ENCODE data around the gene ATP2B2.

The ATP2B2 gene

GRCh38 chr3:10507331-10507730, 1.9 kb upstream of the ATP2B2 start (continued):
- TF ChIP-seq ZNF658 (tag by site-specific recombination; IDR thresholded peaks at IDR 0.05) (no peak), ZNF776 (tag by site-specific recombination; IDR thresholded peaks at IDR 0.05; ENCODE audit: borderline replicate concordance) (no peak), ZNF404 (tag by site-specific recombination; IDR thresholded peaks at IDR 0.05) (no peak), ZNF76 (tag by site-specific recombination; IDR thresholded peaks at IDR 0.05; ENCODE audit: borderline replicate concordance, low read depth) (no peak), ZFP69B (tag by site-specific recombination; IDR thresholded peaks at IDR 0.05) (no peak), SCRT2 (tag by site-specific recombination; IDR thresholded peaks at IDR 0.05) (no peak), ZNF677 (tag by site-specific recombination; IDR thresholded peaks at IDR 0.05) (no peak), HOXA7 (CRISPR knock-in tag; IDR thresholded peaks at IDR 0.05; ENCODE audit: borderline replicate concordance) (no peak), ZNF174 (tag by site-specific recombination; IDR thresholded peaks at IDR 0.05) (no peak)

GRCh38 chr3:10506696-10507095, 1.3 kb upstream of the ATP2B2 start:
- H3K4me1 ChIP-seq (ENCODE audit: control insufficient read depth, insufficient read depth, low read length), result no peaks in the 10 kb centered on the region
- no peak overlapping the region for H3K4me3 ChIP-seq (ENCODE audit: low read depth, low read length)
- H3K27ac ChIP-seq (ENCODE audit: extremely low read depth, low read depth, low read length), result no peak overlapping the region
- CTCF ChIA-PET, result no interaction called here
- no peaks in the 10 kb centered on the region for H3K36me3 ChIP-seq (ENCODE audit: control insufficient read depth in 2 of 2, insufficient read depth in 1 of 2, low read length in 2 of 2)
- POLR2A ChIA-PET, result no interaction called here
- TF ChIP-seq ZNF10 (tag by site-specific recombination; IDR thresholded peaks at IDR 0.05) (no peak), ZNF677 (tag by site-specific recombination; IDR thresholded peaks at IDR 0.05) (no peak), ZIC2 (tag by site-specific recombination; IDR thresholded peaks at IDR 0.05) (no peak), ZNF785 (tag by site-specific recombination; IDR thresholded peaks at IDR 0.05) (no peak), ZSCAN4 (tag by site-specific recombination; IDR thresholded peaks at IDR 0.05) (no peak), ZNF433 (tag by site-specific recombination; IDR thresholded peaks at IDR 0.05; ENCODE audit: low read depth) (no peak), ZNF544 (tag by site-specific recombination; IDR thresholded peaks at IDR 0.05) (no peak), WT1 (tag by site-specific recombination; IDR thresholded peaks at IDR 0.05) (no peak), ZNF26 (tag by site-specific recombination; IDR thresholded peaks at IDR 0.05) (no peak), ZNF518A (tag by site-specific recombination; conservative IDR thresholded peaks at IDR 0.05; ENCODE audit: low read depth) (no peak), ZBTB6 (tag by site-specific recombination; IDR thresholded peaks at IDR 0.05) (no peak), ZNF132 (tag by site-specific recombination; IDR thresholded peaks at IDR 0.05; ENCODE audit: borderline replicate concordance) (no peak)
- no peaks in the 10 kb centered on the region for H3K9me3 ChIP-seq (ENCODE audit: control insufficient read depth, insufficient read depth, low read depth, low read length)
